Endothelial cell (in vitro differentiated cells): ENCODE data around the gene AP1B1. TPM values are rescaled to one million over a fixed set of nuclear protein-coding genes. Genes with fewer than 3 reads are reported as not detected.
"Not testable (repeated sequence)": the region's sequence is repeated elsewhere in the genome, so short reads cannot be mapped to it uniquely, and the experiment has no call there.

Experiments used
- DNase-seq: peaks from one replicate; pipeline ENCODE4 v3.0.0; 2021; ENCODE audit warnings: low spot score
- H3K27ac Mint-ChIP-seq: one replicate; pipeline ENCODE4 v1.8.0; 2021; ENCODE audit warnings: mixed read lengths, inconsistent platforms; ENCODE audit not compliant: unreplicated experiment
- H3K27me3 Mint-ChIP-seq: one replicate; pipeline ENCODE4 v1.8.0; 2021; ENCODE audit warnings: mild to moderate bottlenecking, moderate library complexity, mixed read lengths, inconsistent platforms; ENCODE audit not compliant: unreplicated experiment
- H3K36me3 Mint-ChIP-seq: one replicate; pipeline ENCODE4 v1.8.0; 2021; ENCODE audit warnings: mild to moderate bottlenecking, low read depth, mixed read lengths, inconsistent platforms; ENCODE audit not compliant: unreplicated experiment
- H3K4me1 Mint-ChIP-seq: one replicate; pipeline ENCODE4 v1.8.0; 2021; ENCODE audit warnings: mild to moderate bottlenecking, mixed read lengths, inconsistent platforms; ENCODE audit not compliant: unreplicated experiment
- H3K4me3 Mint-ChIP-seq: one replicate; pipeline ENCODE4 v1.8.0; 2021; ENCODE audit warnings: mild to moderate bottlenecking, mixed read lengths, inconsistent platforms; ENCODE audit not compliant: unreplicated experiment
- H3K9me3 Mint-ChIP-seq: one replicate; pipeline ENCODE4 v1.8.0; 2021; ENCODE audit warnings: mixed read lengths, inconsistent platforms; ENCODE audit not compliant: unreplicated experiment
- total RNA-seq: library from RNA; stranded (reverse); fragmentation: NEBNext Ultra II Directional; extraction: Animal tissue kit (Norgen Biotek cat#: 25700); gene quantifications from one replicate; pipeline ENCODE4 v1.2.1, GENCODE V29; 2021; ENCODE audit not compliant: unreplicated experiment
- TF ChIP-seq, protein P1 (sequence below): fragments of 200-600 bp; sonication (generic); IDR thresholded peaks from one replicate; pipeline ENCODE4 v1.5.0; 2021; ENCODE audit warnings: antibody characterized with exemption; ENCODE audit not compliant: unreplicated experiment

The AP1B1 gene
- total RNA-seq, 1 donor from 2014 or later: 316 TPM

DNA sequence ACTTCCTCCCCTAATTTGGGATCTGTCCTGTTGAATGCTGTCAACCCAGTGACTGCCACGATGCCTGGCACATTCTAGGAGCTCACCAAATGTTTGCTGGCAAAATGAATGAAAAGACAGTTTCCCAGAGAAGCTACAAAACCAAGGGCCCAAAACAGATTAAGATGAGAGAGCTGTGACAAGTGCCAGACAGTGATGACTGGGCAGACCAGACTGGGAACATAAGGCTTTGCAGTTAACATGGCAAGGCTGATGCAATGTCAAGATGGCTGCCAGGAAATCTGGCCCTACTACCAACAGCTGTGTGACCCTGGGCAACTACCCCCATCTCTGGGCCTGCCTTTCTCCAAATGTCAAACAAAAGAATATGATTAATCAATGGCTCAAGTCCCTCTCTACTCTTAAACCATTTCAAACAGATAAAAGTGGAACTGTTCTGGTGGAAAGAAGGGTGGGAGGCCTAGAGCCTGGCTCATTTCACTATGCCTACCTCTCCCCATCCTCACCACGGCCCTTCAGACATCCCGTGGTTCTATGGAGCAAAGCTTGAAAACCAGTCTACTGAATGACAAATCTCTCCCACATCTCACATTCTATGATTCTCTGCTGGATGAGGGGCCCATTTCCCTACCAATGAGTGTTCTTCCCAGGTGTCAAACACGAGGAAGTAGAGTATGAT, 12.8 kb downstream of the AP1B1 start:
- peaks cover 50% of the 10 kb centered on the region for H3K4me1 Mint-ChIP-seq
- TF ChIP-seq, protein P1, sequence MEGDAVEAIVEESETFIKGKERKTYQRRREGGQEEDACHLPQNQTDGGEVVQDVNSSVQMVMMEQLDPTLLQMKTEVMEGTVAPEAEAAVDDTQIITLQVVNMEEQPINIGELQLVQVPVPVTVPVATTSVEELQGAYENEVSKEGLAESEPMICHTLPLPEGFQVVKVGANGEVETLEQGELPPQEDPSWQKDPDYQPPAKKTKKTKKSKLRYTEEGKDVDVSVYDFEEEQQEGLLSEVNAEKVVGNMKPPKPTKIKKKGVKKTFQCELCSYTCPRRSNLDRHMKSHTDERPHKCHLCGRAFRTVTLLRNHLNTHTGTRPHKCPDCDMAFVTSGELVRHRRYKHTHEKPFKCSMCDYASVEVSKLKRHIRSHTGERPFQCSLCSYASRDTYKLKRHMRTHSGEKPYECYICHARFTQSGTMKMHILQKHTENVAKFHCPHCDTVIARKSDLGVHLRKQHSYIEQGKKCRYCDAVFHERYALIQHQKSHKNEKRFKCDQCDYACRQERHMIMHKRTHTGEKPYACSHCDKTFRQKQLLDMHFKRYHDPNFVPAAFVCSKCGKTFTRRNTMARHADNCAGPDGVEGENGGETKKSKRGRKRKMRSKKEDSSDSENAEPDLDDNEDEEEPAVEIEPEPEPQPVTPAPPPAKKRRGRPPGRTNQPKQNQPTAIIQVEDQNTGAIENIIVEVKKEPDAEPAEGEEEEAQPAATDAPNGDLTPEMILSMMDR: no peak
- no peaks in the 10 kb centered on the region for H3K9me3 Mint-ChIP-seq
- H3K27me3 Mint-ChIP-seq: peaks cover 8% of the 10 kb centered on the region
- peaks cover 33% of the 10 kb centered on the region for H3K36me3 Mint-ChIP-seq
- H3K27ac Mint-ChIP-seq: peak overlapping the region; percentile 78
- peak overlapping the region; percentile 62 for H3K4me3 Mint-ChIP-seq
- no peak for DNase-seq

DNA sequence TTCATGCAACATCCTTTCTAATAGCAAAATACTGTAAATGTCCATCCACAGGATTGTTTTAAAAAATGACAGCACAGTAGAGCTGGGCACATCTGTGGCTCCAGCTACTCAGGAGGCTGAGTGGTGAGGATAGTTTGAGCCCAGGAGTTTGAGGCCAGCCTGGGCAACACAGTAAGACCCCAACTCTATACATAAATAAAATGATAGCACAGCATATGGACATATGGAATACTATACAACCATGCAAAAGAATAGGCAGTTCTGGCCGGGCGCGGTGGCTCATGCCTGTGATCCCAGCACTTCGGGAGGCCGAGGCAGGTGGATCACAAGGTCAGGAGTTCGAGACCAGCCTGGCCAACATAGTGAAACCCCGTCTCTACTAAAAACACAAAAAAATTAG, 13.6 kb downstream of the AP1B1 start:
- peaks cover 28% of the 10 kb centered on the region for H3K36me3 Mint-ChIP-seq
- H3K27me3 Mint-ChIP-seq, H3K27ac Mint-ChIP-seq: not testable (repeated sequence)

DNA sequence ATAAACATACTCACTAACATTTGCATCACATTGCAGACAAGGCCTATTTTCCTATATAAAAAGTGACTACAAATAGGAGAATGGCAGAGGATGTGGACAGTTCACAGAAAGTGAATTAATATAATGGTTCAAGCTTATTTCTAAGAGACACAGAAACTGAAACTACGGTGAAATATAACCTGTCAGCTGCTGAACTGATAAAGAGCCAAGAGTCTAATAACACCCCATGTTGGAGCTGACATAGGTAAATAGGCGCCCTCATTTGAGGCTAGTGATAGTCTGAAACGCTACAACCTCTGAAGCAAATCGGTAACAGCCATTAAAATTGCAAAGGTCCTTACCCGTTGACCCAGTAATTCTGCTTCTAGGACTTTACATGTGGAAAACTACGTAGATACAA, 14.0 kb downstream of the AP1B1 start:
- Mint-ChIP-seq H3K9me3 (no peaks in the 10 kb centered on the region), H3K27me3 (peaks cover 5% of the 10 kb centered on the region), H3K4me1 (peaks cover 49% of the 10 kb centered on the region), H3K27ac (no peak overlapping the region), H3K4me3 (no peak overlapping the region), H3K36me3 (peaks cover 26% of the 10 kb centered on the region)
- DNase-seq: no peak
- TF ChIP-seq, protein P1: no peak

More for the DNA sequence above, 13.6 kb downstream of the AP1B1 start:
- peaks cover 49% of the 10 kb centered on the region for H3K4me1 Mint-ChIP-seq
- not testable (repeated sequence) for H3K9me3 Mint-ChIP-seq, DNase-seq, H3K4me3 Mint-ChIP-seq

DNA sequence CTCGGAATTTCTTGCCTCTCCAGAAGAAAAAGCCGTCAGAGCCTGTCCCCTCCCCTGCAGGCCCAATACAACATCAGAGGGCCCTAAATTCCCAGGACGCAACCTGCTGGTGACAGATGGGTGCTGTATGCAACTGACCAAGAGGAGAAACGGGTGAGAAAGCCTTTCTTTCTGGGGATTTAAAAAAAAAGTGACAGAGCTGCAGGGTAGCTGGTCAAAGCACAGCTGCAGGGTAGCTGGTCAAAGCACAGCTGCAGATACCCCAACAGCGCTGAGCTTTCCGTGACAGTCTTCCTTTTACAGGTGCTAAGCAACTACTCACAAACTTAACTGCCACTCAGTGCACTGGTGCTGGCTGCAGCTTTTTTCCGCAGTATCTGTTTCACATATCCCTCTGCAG, 17.8 kb downstream of the AP1B1 start:
- no peak for DNase-seq
- TF ChIP-seq, protein P1: no peak
- peaks cover 2% of the 10 kb centered on the region for H3K27me3 Mint-ChIP-seq
- peak overlapping the region; percentile 76 for H3K27ac Mint-ChIP-seq
- peaks cover 55% of the 10 kb centered on the region for H3K4me1 Mint-ChIP-seq
- H3K4me3 Mint-ChIP-seq: no peak overlapping the region
- H3K9me3 Mint-ChIP-seq: no peaks in the 10 kb centered on the region
- H3K36me3 Mint-ChIP-seq: peaks cover 27% of the 10 kb centered on the region

DNA sequence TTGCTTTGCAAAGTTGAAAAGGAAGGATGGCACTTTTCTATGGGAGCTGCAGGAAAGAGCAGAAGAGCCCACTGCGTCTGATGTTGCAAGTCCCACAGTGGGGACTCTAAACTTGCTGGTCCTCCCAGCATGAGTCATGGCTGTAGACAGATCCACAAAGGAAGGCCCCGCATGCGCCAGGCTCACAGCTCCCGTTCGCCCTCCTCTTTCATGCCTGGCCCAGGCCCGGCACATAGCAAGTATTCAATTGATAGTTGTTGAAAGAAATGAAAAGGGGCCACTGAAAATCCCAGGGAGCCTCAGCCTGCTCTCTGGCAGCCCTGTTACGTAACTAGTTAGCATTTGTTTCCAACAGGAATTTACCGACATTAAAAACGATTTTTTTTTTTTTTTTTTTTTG, 18.9 kb downstream of the AP1B1 start:
- H3K27me3 Mint-ChIP-seq: peaks cover 3% of the 10 kb centered on the region
- H3K9me3 Mint-ChIP-seq: no peaks in the 10 kb centered on the region
- peaks cover 30% of the 10 kb centered on the region for H3K36me3 Mint-ChIP-seq
- TF ChIP-seq, protein P1: no peak
- peak overlapping the region; percentile 85 for H3K27ac Mint-ChIP-seq
- H3K4me3 Mint-ChIP-seq: no peak overlapping the region
- DNase-seq: peak; percentile 39
- peaks cover 61% of the 10 kb centered on the region for H3K4me1 Mint-ChIP-seq
